ENCODE data around the gene RPSA. TPM values are rescaled to one million over a fixed set of nuclear protein-coding genes. Genes with fewer than 3 reads are reported as not detected.
"Not testable (repeated sequence)": the region's sequence is repeated elsewhere in the genome, so short reads cannot be mapped to it uniquely, and the experiment has no call there.

Gene RPSA
- total and polyA plus RNA-seq, 2 experiments from 2014 or later = 406 to 1,590 TPM

DNA sequence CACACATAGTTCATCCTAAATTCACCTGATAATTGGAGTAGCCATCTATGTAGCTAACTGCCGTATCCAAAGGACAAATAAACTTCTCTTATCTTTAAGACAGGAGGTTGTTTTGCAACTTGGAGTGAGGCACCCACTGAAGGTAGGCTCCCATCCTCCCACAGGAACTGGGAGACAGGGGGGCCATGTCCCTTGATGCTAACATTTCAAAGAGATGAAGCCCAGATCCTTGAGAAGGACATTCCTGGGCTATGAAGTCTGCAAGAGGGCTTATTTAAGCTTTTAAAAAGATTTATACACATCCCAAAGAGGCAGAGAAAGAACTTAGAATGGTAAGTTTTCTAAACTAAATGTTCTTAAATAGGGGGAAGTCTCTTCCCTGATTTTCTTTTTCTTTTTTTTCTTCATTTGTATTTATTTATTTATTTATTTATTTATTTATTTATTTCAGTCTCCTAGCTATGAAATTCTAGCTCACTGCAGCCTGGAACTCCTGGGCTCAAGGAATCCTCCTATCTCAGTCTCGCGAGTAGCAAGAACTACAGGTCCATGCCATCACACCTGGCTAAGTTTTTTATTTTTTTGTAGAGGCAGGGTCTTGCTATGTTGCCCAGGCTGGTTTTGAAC is 48.2 kb downstream of the RPSA start:
- Histone ChIP-seq H3K4me3 (no peak overlapping the region), H4K20me1 (ENCODE audit: insufficient read depth) (no peaks in the 10 kb centered on the region), H3K79me2 (ENCODE audit: insufficient read depth) (no peaks in the 10 kb centered on the region), H3F3A (ENCODE audit: insufficient read depth) (no peaks in the 10 kb centered on the region), H3K27me3 (replicated peaks; ENCODE audit: insufficient read depth) (no peaks in the 10 kb centered on the region), H3K9me3 (ENCODE audit: low read depth) (no peaks in the 10 kb centered on the region), H3K9ac (no peak overlapping the region), H2AFZ (no peak overlapping the region), H3K27ac (no peak overlapping the region), H3K4me2 (ENCODE audit: unreplicated experiment) (no peak overlapping the region), H3K9me2 (ENCODE audit: insufficient read depth) (no peaks in the 10 kb centered on the region), H3K4me1 (ENCODE audit: insufficient read depth) (no peaks in the 10 kb centered on the region), H3K36me3 (ENCODE audit: low read depth) (no peaks in the 10 kb centered on the region)
- DNase-seq = no peak
- WGBS, 2 experiments (ENCODE audit: low coverage in 1 of 2, low lambda C conversion rate in 2 of 2, missing lambda C conversion rate in 2 of 2) = 36 to 38% methylated on average over 3 of the region's 3 CpGs
- in situ Hi-C loops (cut with MboI) = no loop called here
- TF ChIP-seq EZH2 (IDR thresholded peaks at IDR 0.05; ENCODE audit: insufficient read depth, poor library complexity, severe bottlenecking) = no peak
- TF ChIP-seq EZH2phosphoT487 (IDR thresholded peaks at IDR 0.05; ENCODE audit: insufficient read depth, low read depth) = no peak

DNA sequence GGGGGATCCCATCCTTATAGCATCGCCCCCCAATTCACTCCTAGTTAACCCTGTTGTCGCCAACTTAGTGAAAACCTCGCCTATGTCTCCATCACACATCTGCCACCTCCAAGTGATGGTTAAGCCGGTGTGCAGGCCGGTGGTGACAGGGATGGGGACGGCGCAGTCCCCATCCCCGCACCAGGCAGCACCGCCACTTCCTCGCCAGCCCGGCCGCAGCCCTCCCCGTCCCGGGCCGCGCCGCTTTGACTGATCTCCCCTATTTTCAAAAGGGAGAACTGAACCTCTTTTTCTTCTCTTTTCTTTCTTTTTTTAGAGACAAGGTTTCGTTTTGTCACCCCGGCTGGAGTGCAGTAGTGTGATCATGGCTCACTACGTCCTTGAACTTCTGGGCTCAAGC is 49.6 kb downstream of the RPSA start:
- H3K27ac ChIP-seq = no peak overlapping the region
- H3K79me2 ChIP-seq (ENCODE audit: insufficient read depth) = no peaks in the 10 kb centered on the region
- no peak overlapping the region for H3K4me3 ChIP-seq
- H3K36me3 ChIP-seq (ENCODE audit: low read depth) = no peaks in the 10 kb centered on the region
- in situ Hi-C loops (cut with MboI) = no loop called here
- WGBS, 2 experiments (ENCODE audit: low coverage in 1 of 2, low lambda C conversion rate in 2 of 2, missing lambda C conversion rate in 2 of 2) = 76 to 79% methylated on average over 20 of the region's 20 CpGs
- no peaks in the 10 kb centered on the region for H3K9me2 ChIP-seq (ENCODE audit: insufficient read depth)
- no peaks in the 10 kb centered on the region for H4K20me1 ChIP-seq (ENCODE audit: insufficient read depth)
- no peak overlapping the region for H3K9ac ChIP-seq
- H2AFZ ChIP-seq = no peak overlapping the region
- H3K4me2 ChIP-seq (ENCODE audit: unreplicated experiment) = no peak overlapping the region
- H3K4me1 ChIP-seq (ENCODE audit: insufficient read depth) = no peaks in the 10 kb centered on the region
- TF ChIP-seq EZH2phosphoT487 (IDR thresholded peaks at IDR 0.05; ENCODE audit: insufficient read depth, low read depth) (no peak), EZH2 (IDR thresholded peaks at IDR 0.05; ENCODE audit: insufficient read depth, poor library complexity, severe bottlenecking) (no peak)
- H3K27me3 ChIP-seq (replicated peaks; ENCODE audit: insufficient read depth) = no peaks in the 10 kb centered on the region
- no peak for DNase-seq
- no peaks in the 10 kb centered on the region for H3K9me3 ChIP-seq (ENCODE audit: low read depth)
- H3F3A ChIP-seq (ENCODE audit: insufficient read depth) = no peaks in the 10 kb centered on the region

DNA sequence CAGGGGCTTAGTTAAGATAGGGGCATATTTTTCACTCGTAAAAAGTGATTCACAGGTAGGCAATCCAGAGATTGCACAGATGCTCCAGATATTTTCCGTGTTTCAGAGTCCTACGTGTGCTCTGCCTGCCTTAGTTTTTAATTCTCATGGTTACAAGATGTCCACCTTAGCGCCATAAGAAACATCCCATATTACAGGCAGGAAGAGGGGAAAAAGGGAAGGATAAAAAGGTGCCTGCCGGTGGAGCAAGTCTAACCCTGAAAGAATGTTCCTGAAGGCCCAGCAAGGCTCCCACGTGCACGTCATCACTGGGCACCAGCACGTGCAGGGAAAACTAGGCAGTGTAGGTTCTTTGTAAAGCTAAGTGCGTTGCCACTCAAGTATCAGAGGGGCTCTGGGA is 50.8 kb downstream of the RPSA start:
- no peak overlapping the region for H3K4me2 ChIP-seq (ENCODE audit: unreplicated experiment)
- no peaks in the 10 kb centered on the region for H3K4me1 ChIP-seq (ENCODE audit: insufficient read depth)
- H3K27me3 ChIP-seq (replicated peaks; ENCODE audit: insufficient read depth) = peaks cover under 1% of the 10 kb centered on the region; the same call in 1 of the 2 replicates
- H3K9me3 ChIP-seq (ENCODE audit: low read depth) = no peaks in the 10 kb centered on the region
- H3K9ac ChIP-seq = no peak overlapping the region
- no peaks in the 10 kb centered on the region for H3K79me2 ChIP-seq (ENCODE audit: insufficient read depth)
- TF ChIP-seq EZH2 (IDR thresholded peaks at IDR 0.05; ENCODE audit: insufficient read depth, poor library complexity, severe bottlenecking) (no peak), EZH2phosphoT487 (IDR thresholded peaks at IDR 0.05; ENCODE audit: insufficient read depth, low read depth) (no peak)
- no peak for DNase-seq
- H3K36me3 ChIP-seq (ENCODE audit: low read depth) = no peaks in the 10 kb centered on the region
- H3F3A ChIP-seq (ENCODE audit: insufficient read depth) = no peaks in the 10 kb centered on the region
- no peaks in the 10 kb centered on the region for H4K20me1 ChIP-seq (ENCODE audit: insufficient read depth)
- H2AFZ ChIP-seq = no peak overlapping the region
- H3K9me2 ChIP-seq (ENCODE audit: insufficient read depth) = no peaks in the 10 kb centered on the region
- H3K4me3 ChIP-seq = no peak overlapping the region
- in situ Hi-C loops (cut with MboI) = no loop called here
- 42 to 43% methylated on average over 9 of the region's 9 CpGs for WGBS, 2 experiments (ENCODE audit: low coverage in 1 of 2, low lambda C conversion rate in 2 of 2, missing lambda C conversion rate in 2 of 2)
- H3K27ac ChIP-seq = no peak overlapping the region

- H2AFZ ChIP-seq; H4K20me1 ChIP-seq (ENCODE audit: insufficient read depth); H3K9ac ChIP-seq; H3K27me3 ChIP-seq (replicated peaks; ENCODE audit: insufficient read depth); H3K4me3 ChIP-seq; H3K4me1 ChIP-seq (ENCODE audit: insufficient read depth); H3K4me2 ChIP-seq (ENCODE audit: unreplicated experiment); H3K27ac ChIP-seq; H3K79me2 ChIP-seq (ENCODE audit: insufficient read depth); in situ Hi-C loops (cut with MboI); H3K36me3 ChIP-seq (ENCODE audit: low read depth); H3K9me2 ChIP-seq (ENCODE audit: insufficient read depth); DNase-seq; H3K9me3 ChIP-seq (ENCODE audit: low read depth); H3F3A ChIP-seq (ENCODE audit: insufficient read depth): not testable (repeated sequence)
- WGBS, 2 experiments (ENCODE audit: low coverage in 1 of 2, low lambda C conversion rate in 2 of 2, missing lambda C conversion rate in 2 of 2) = 64 to 66% methylated on average over 5 of the region's 5 CpGs
These were observed 52.1 kb downstream of the RPSA start for GRCh38 chr3:39458579-39458978.

GRCh38 chr3:39460677-39461076 is 54.2 kb downstream of the RPSA start:
- Histone ChIP-seq H3K9ac (no peak overlapping the region), H3K79me2 (ENCODE audit: insufficient read depth) (no peaks in the 10 kb centered on the region), H2AFZ (no peak overlapping the region), H3F3A (ENCODE audit: insufficient read depth) (no peaks in the 10 kb centered on the region), H3K27ac (no peak overlapping the region), H3K36me3 (ENCODE audit: low read depth) (no peaks in the 10 kb centered on the region), H3K9me3 (ENCODE audit: low read depth) (no peaks in the 10 kb centered on the region), H3K4me2 (ENCODE audit: unreplicated experiment) (no peak overlapping the region), H3K27me3 (replicated peaks; ENCODE audit: insufficient read depth) (peaks cover 8% of the 10 kb centered on the region), H3K4me1 (ENCODE audit: insufficient read depth) (no peaks in the 10 kb centered on the region), H3K4me3 (no peak overlapping the region), H3K9me2 (ENCODE audit: insufficient read depth) (no peaks in the 10 kb centered on the region), H4K20me1 (ENCODE audit: insufficient read depth) (no peaks in the 10 kb centered on the region)
- DNase-seq = no peak
- WGBS, 2 experiments (ENCODE audit: low coverage in 1 of 2, low lambda C conversion rate in 2 of 2, missing lambda C conversion rate in 2 of 2) = 7 to 12% methylated on average over 2 of the region's 2 CpGs
- in situ Hi-C loops (cut with MboI) = no loop called here
- TF ChIP-seq EZH2phosphoT487 (IDR thresholded peaks at IDR 0.05; ENCODE audit: insufficient read depth, low read depth) (no peak), EZH2 (IDR thresholded peaks at IDR 0.05; ENCODE audit: insufficient read depth, poor library complexity, severe bottlenecking) (no peak)

Small RNA genes within 50 kb of the gene (small RNA-seq; reads per million reads assigned to genes)
- gene SNORA6 (ENCODE audit: low read depth, low replicate concordance) (not detected), gene SNORA62 (ENCODE audit: low read depth, low replicate concordance) (not detected)

Other genes starting within 250 kb of the RPSA start
- gene XIRP1, start 214.1 kb upstream of the RPSA start, total RNA-seq (2014; rRNA removed; shearing (Covaris generic)) = not detected in 2 replicates
- gene XIRP1, start 214.1 kb upstream of the RPSA start, polyA plus RNA-seq (2016; fragmentation: Nextera tagmentation; extraction: Ambion mirVana) = not detected in 2 replicates
- not detected in 2 replicates for gene CX3CR1, start 126.7 kb upstream of the RPSA start, total RNA-seq (2014; rRNA removed; shearing (Covaris generic))
- not detected in 2 replicates for gene CX3CR1, start 126.7 kb upstream of the RPSA start, polyA plus RNA-seq (2016; fragmentation: Nextera tagmentation; extraction: Ambion mirVana)
- not detected in 2 replicates for gene CCR8, start 77.0 kb upstream of the RPSA start, total RNA-seq (2014; rRNA removed; shearing (Covaris generic))
- gene CCR8, start 77.0 kb upstream of the RPSA start, polyA plus RNA-seq (2016; fragmentation: Nextera tagmentation; extraction: Ambion mirVana) = not detected in 2 replicates
- gene SLC25A38, start 23.4 kb upstream of the RPSA start, total RNA-seq (2014; rRNA removed; shearing (Covaris generic)) = 28.2 and 40.1 TPM in 2 replicates
- 23.3 and 23.9 TPM in 2 replicates for gene SLC25A38, start 23.4 kb upstream of the RPSA start, polyA plus RNA-seq (2016; fragmentation: Nextera tagmentation; extraction: Ambion mirVana)
- not detected in 2 replicates for gene MOBP, start 61.0 kb downstream of the RPSA start, total RNA-seq (2014; rRNA removed; shearing (Covaris generic))
- not detected in 2 replicates for gene MOBP, start 61.0 kb downstream of the RPSA start, polyA plus RNA-seq (2016; fragmentation: Nextera tagmentation; extraction: Ambion mirVana)